HepG2 (cell line): Measurements from ENCODE around the gene BRCA1. TPM values are rescaled to one million over a fixed set of nuclear protein-coding genes. Genes with fewer than 3 reads are reported as not detected.

Experiments
- ARID4A ChIP-seq: sonication (generic); formaldehyde crosslinking; IDR thresholded peaks from 2 replicates; pipeline ENCODE4 v1.5.0; 2020; ENCODE audit warnings: mild to moderate bottlenecking, missing genetic modification reagents, borderline replicate concordance
- ATF1 ChIP-seq: IDR thresholded peaks from 2 replicates; pipeline ENCODE4 v1.6.1; 2016; ENCODE audit warnings: mild to moderate bottlenecking, control low read depth
- CBX1 ChIP-seq: IDR thresholded peaks from one replicate; pipeline ENCODE4 v1.6.1; 2016; ENCODE audit warnings: antibody characterized with exemption, low read depth
- CHCHD3 ChIP-seq: sonication (generic); formaldehyde crosslinking; IDR thresholded peaks from 2 replicates; pipeline ENCODE4 v1.8.0; 2022; ENCODE audit warnings: mild to moderate bottlenecking, missing genetic modification reagents, moderate library complexity
- HNRNPUL1 ChIP-seq: fragments of 200-400 bp; formaldehyde crosslinking; IDR thresholded peaks from 2 replicates; pipeline ENCODE4 v1.6.1; 2017; ENCODE audit warnings: low read depth, mild to moderate bottlenecking, low read length, moderate library complexity
- MLXIP ChIP-seq: sonication (generic); formaldehyde crosslinking; IDR thresholded peaks from 2 replicates; pipeline ENCODE4 v1.9.0; 2021; ENCODE audit warnings: missing genetic modification reagents, borderline replicate concordance
- PAF1 ChIP-seq: IDR thresholded peaks from 2 replicates; pipeline ENCODE4 v1.6.1; 2016; ENCODE audit warnings: missing genetic modification reagents, missing compliant biosample characterization
- POLR2AphosphoS2 ChIP-seq: IDR thresholded peaks from 2 replicates; pipeline ENCODE4 v1.6.1; 2011; ENCODE audit warnings: low read depth, low read length, improper control_type of control experiment
- RBAK ChIP-seq: sonication (generic); formaldehyde crosslinking; IDR thresholded peaks from 2 replicates; pipeline ENCODE4 v1.5.1; 2020; ENCODE audit warnings: mild to moderate bottlenecking, missing genetic modification reagents
- SIN3A ChIP-seq: IDR thresholded peaks from 2 replicates; pipeline ENCODE4 v1.6.1; 2011; ENCODE audit warnings: low read depth, mild to moderate bottlenecking, control low read depth, low read length, borderline replicate concordance
- SIX4 ChIP-seq: sonication (generic); formaldehyde crosslinking; IDR thresholded peaks from 2 replicates; pipeline ENCODE4 v1.4.0; 2020; ENCODE audit warnings: missing genetic modification reagents
- SYNCRIP ChIP-seq: fragments of 200-400 bp; formaldehyde crosslinking; IDR thresholded peaks from 2 replicates; pipeline ENCODE4 v1.6.1; 2018; ENCODE audit warnings: mild to moderate bottlenecking, low read depth, low read length; ENCODE audit not compliant: insufficient read depth
- ZBTB2 ChIP-seq: sonication (generic); formaldehyde crosslinking; IDR thresholded peaks from 2 replicates; pipeline ENCODE4 v1.8.0; 2022; ENCODE audit warnings: low read depth, missing genetic modification reagents
- ZFP90 ChIP-seq: sonication (generic); formaldehyde crosslinking; IDR thresholded peaks from 2 replicates; pipeline ENCODE4 v1.8.0; 2022; ENCODE audit warnings: missing genetic modification reagents, mild to moderate bottlenecking, inconsistent platforms, borderline replicate concordance
- ZFP91 ChIP-seq: sonication (generic); formaldehyde crosslinking; IDR thresholded peaks from 2 replicates; pipeline ENCODE4 v1.9.0; 2022; ENCODE audit warnings: missing genetic modification reagents, mild to moderate bottlenecking, borderline replicate concordance
- ZNF143 ChIP-seq: sonication (generic); formaldehyde crosslinking; IDR thresholded peaks from 2 replicates; pipeline ENCODE4 v1.4.0; 2020; ENCODE audit warnings: missing genetic modification reagents
- ZNF230 ChIP-seq: sonication (generic); formaldehyde crosslinking; IDR thresholded peaks from 2 replicates; pipeline ENCODE4 v1.4.0; 2020; ENCODE audit warnings: mild to moderate bottlenecking, missing genetic modification reagents
- ZNF432 ChIP-seq: sonication (generic); formaldehyde crosslinking; IDR thresholded peaks from 2 replicates; pipeline ENCODE4 v1.5.0; 2020; ENCODE audit warnings: missing genetic modification reagents, mild to moderate bottlenecking, borderline replicate concordance
- ZNF484 ChIP-seq: sonication (generic); formaldehyde crosslinking; IDR thresholded peaks from 2 replicates; pipeline ENCODE4 v1.5.1; 2020; ENCODE audit warnings: mild to moderate bottlenecking, low read depth, missing genetic modification reagents, borderline replicate concordance
- polyA plus RNA-seq, 8 experiments: library from polyadenylated mRNA; depleted of rRNA in 3 of 8; stranded (reverse) in 7 of 8; unstranded in 1 of 8; fragments of >200 nt; fragmentation: Illumina TruSeq in 4 of 8; extraction: Trizol in 4 of 8; gene quantifications; 2 replicates each; pipeline versions ENCODE4 v1.2.1 to v1.2.3, GENCODE V29; 2011 to 2016; ENCODE audit warnings: low read depth in 4 of 8, missing spikeins in 1 of 8, mixed read lengths in 1 of 8; ENCODE audit not compliant: insufficient read depth in 1 of 8
- total RNA-seq, 5 experiments: library from RNA; depleted of rRNA; stranded (reverse); fragments of >200 nt; fragmentation: Illumina TruSeq; extraction: Trizol; gene quantifications; 2 replicates each; pipeline ENCODE4 v1.2.3, GENCODE V29; 2016; ENCODE audit warnings: low read depth in 1 of 5

The BRCA1 gene
- total and polyA plus RNA-seq, 2 of the 13 experiments (the other 11 are each of a cell fraction or from before 2014, with no cell fraction given): 13.3 to 37.5 TPM

GRCh38 chr17:43170766-43171585 lies 45.8 kb upstream of the BRCA1 start, which contains the start of gene NBR1 (continued):
- peak; percentile 72; the same call in 1 of the 2 replicates for TF ChIP-seq POLR2AphosphoS2
- peak; percentile 70 for TF ChIP-seq ARID4A (CRISPR knock-in tag)
- no peak for TF ChIP-seq ZNF432
- no peak for TF ChIP-seq SYNCRIP
- TF ChIP-seq ZFP91 (CRISPR knock-in tag): peak; percentile 60
- TF ChIP-seq ZBTB2 (CRISPR knock-in tag): peak; percentile 64; the same call in 1 of the 2 replicates
- TF ChIP-seq MLXIP (CRISPR knock-in tag): no peak
- TF ChIP-seq ATF1: no peak; the same call in 1 of the 2 replicates
- TF ChIP-seq RBAK (CRISPR knock-in tag): no peak
- no peak for TF ChIP-seq ZNF230
- TF ChIP-seq ZNF484: no peak
- peak; percentile 65 for TF ChIP-seq ZNF143 (CRISPR knock-in tag)
- peak; percentile 91 for TF ChIP-seq SIX4 (CRISPR knock-in tag)
- TF ChIP-seq PAF1 (CRISPR knock-in tag): no peak
- TF ChIP-seq SIN3A: no peak
- no peak for TF ChIP-seq CBX1
- 0 out of 2 replicates have a peak, but pooled peaks have one; percentile 68 for TF ChIP-seq CHCHD3 (CRISPR knock-in tag)
- TF ChIP-seq HNRNPUL1: no peak
- no peak for TF ChIP-seq ZFP90
